Activated CD4-positive, alpha-beta T cell treated with anti-CD3 and anti-CD28 coated beads for 36 hours (primary cell): ENCODE measurements around the gene LYPD6B. TPM values are rescaled to one million over a fixed set of nuclear protein-coding genes. Genes with fewer than 3 reads are reported as not detected.

Source experiments
- ATAC-seq: fragments of 200-7000 bp; cut with Tn5 transposase; one replicate; pipeline ENCODE4 v1.10.0; 2021; ENCODE audit warnings: mild to moderate bottlenecking, moderate library complexity
- CTCF ChIA-PET: fragments of 350-600 bp; sonication (Branson Sonifier 250); formaldehyde crosslinking; loops from one replicate; lab custom pipeline; 2021; ENCODE audit warnings: antibody characterized with exemption; lab: Charles Lee
- POLR2A ChIA-PET: fragments of 350-600 bp; sonication (Branson Sonifier 250); formaldehyde crosslinking; loops from one replicate; lab custom pipeline; 2021; ENCODE audit warnings: antibody characterized with exemption, inconsistent platforms; lab: Charles Lee
- DNase-seq: peaks from one replicate; pipeline ENCODE4 v3.0.0-alpha.2; 2020
- H3K27ac Mint-ChIP-seq: one replicate; pipeline ENCODE4 v1.8.0; 2021; ENCODE audit warnings: mixed read lengths
- H3K27me3 Mint-ChIP-seq: one replicate; pipeline ENCODE4 v1.8.0; 2021; ENCODE audit warnings: mixed read lengths
- H3K36me3 Mint-ChIP-seq: one replicate; pipeline ENCODE4 v1.8.0; 2021; ENCODE audit warnings: low read depth, mixed read lengths
- H3K4me1 Mint-ChIP-seq: one replicate; pipeline ENCODE4 v1.8.0; 2021; ENCODE audit warnings: mixed read lengths
- H3K4me3 Mint-ChIP-seq: one replicate; pipeline ENCODE4 v1.8.0; 2021; ENCODE audit warnings: mild to moderate bottlenecking, moderate library complexity, mixed read lengths
- H3K9me3 Mint-ChIP-seq: one replicate; pipeline ENCODE4 v1.8.0; 2021; ENCODE audit warnings: low read depth, mixed read lengths
- intact Hi-C, 2 experiments: fragments of 100-400 bp; cut with DNase I in 1 of 2; cut with micrococcal nuclease in 1 of 2; formaldehyde crosslinking; loops; one replicate each; pipeline versions ENCODE4 v1.14.2 to v1.15.1; 2022 to 2024; cut with DNase I, micrococcal nuclease
- total RNA-seq, 2 experiments: library from RNA; stranded (reverse); gene quantifications; one replicate each; pipeline ENCODE4 v1.2.3, GENCODE V29; 2021

Gene LYPD6B
- total RNA-seq, 2 experiments from 2014 or later: not detected

GRCh38 chr2:149170156-149170555 lies 131.7 kb downstream of the LYPD6B start:
- POLR2A ChIA-PET: no interaction called here
- intact Hi-C loops: no loop called here

GRCh38 chr2:149170911-149171310 lies 132.4 kb downstream of the LYPD6B start:
- Mint-ChIP-seq H3K27ac (no peak overlapping the region), H3K4me3 (no peak overlapping the region), H3K4me1 (peaks cover 19% of the 10 kb centered on the region), H3K9me3 (peaks cover 12% of the 10 kb centered on the region), H3K36me3 (peaks cover 3% of the 10 kb centered on the region), H3K27me3 (peaks cover 15% of the 10 kb centered on the region)
- intact Hi-C loops: no loop called here
- DNase-seq (no peak), ATAC-seq (no peak)
- CTCF ChIA-PET: interaction anchor here (0.8 kb wide), 1 partner anchor 967 kb away, joined by 3 read pairs; no protein-coding TSS in a partner anchor
- POLR2A ChIA-PET: no interaction called here

More at GRCh38 chr2:149170156-149170555, 131.7 kb downstream of the LYPD6B start:
- H3K4me1 Mint-ChIP-seq: peaks cover 19% of the 10 kb centered on the region
- H3K9me3 Mint-ChIP-seq: peaks cover 12% of the 10 kb centered on the region
- ATAC-seq (no peak), DNase-seq (no peak)
- peaks cover 3% of the 10 kb centered on the region for H3K36me3 Mint-ChIP-seq
- peaks cover 15% of the 10 kb centered on the region for H3K27me3 Mint-ChIP-seq
- CTCF ChIA-PET: interaction anchor here (0.8 kb wide), 1 partner anchor 966 kb away, joined by 3 read pairs; no protein-coding TSS in a partner anchor
- H3K27ac Mint-ChIP-seq: no peak overlapping the region
- H3K4me3 Mint-ChIP-seq: no peak overlapping the region

DNA sequence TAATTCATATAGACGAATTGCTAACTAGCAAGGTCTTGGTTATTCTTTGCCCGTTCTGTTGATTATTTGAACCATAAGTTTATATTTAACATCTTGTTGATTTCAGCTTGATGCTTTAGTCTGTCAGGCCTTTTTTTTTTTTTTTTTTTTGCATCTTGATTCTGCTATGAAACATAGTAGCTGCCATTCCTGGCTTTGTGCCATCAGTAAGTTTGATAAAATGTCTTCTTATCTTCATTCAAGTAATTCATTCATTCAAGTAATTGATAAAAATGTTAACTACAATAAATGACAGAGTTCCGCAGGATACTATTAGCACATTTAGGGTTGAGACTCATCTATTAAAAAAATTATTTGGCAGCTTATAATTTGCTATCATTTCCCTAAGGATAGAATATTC lies 134.7 kb downstream of the LYPD6B start:
- DNase-seq: no peak
- Mint-ChIP-seq H3K36me3 (peaks cover 3% of the 10 kb centered on the region), H3K27me3 (peaks cover 19% of the 10 kb centered on the region), H3K4me1 (peaks cover 11% of the 10 kb centered on the region), H3K9me3 (peaks cover 12% of the 10 kb centered on the region), H3K4me3 (no peak overlapping the region), H3K27ac (no peak overlapping the region)
- ChIA-PET CTCF (no interaction called here), POLR2A (no interaction called here)
- intact Hi-C loops: no loop called here
- no peak for ATAC-seq

DNA sequence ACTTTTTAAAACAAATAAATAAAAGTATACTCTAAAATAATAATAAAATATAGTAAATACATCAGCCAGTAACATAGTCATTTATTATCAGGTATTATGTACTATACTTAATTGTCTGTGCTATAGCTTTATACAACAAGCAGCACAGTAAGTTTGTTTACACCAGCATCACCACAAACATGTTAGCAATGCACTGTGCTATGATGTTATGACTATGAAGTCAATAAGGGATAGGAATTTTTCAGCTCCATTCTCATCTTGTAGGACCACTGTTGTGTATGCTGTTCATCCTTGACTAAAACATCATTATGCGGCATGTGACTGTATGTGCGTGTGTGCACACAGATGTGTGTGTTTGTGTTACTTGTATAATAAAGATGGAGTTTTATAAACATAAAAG lies 137.5 kb downstream of the LYPD6B start:
- CTCF ChIA-PET: no interaction called here

GRCh38 chr2:149178612-149179011 lies 140.1 kb downstream of the LYPD6B start:
- ChIA-PET POLR2A (no interaction called here), CTCF (no interaction called here)
- no peaks in the 10 kb centered on the region for H3K36me3 Mint-ChIP-seq
- peaks cover 15% of the 10 kb centered on the region for H3K27me3 Mint-ChIP-seq
- H3K4me1 Mint-ChIP-seq: no peaks in the 10 kb centered on the region
- H3K27ac Mint-ChIP-seq: no peak overlapping the region
- ATAC-seq (no peak), DNase-seq (no peak)
- intact Hi-C loops: no loop called here
- no peaks in the 10 kb centered on the region for H3K9me3 Mint-ChIP-seq
- H3K4me3 Mint-ChIP-seq: no peak overlapping the region

More for the DNA sequence above, 137.5 kb downstream of the LYPD6B start:
- peaks cover 3% of the 10 kb centered on the region for H3K36me3 Mint-ChIP-seq
- peaks cover 12% of the 10 kb centered on the region for H3K9me3 Mint-ChIP-seq
- H3K27ac Mint-ChIP-seq: no peak overlapping the region
- H3K4me1 Mint-ChIP-seq: no peaks in the 10 kb centered on the region
- no peak for DNase-seq
- H3K27me3 Mint-ChIP-seq: peaks cover 18% of the 10 kb centered on the region
- POLR2A ChIA-PET: no interaction called here
- no peak for ATAC-seq
- H3K4me3 Mint-ChIP-seq: no peak overlapping the region
- intact Hi-C loops: no loop called here

GRCh38 chr2:149180226-149180875 lies 141.9 kb downstream of the LYPD6B start:
- Mint-ChIP-seq H3K36me3 (no peaks in the 10 kb centered on the region), H3K4me1 (no peaks in the 10 kb centered on the region), H3K27ac (no peak overlapping the region), H3K27me3 (peaks cover 13% of the 10 kb centered on the region), H3K9me3 (no peaks in the 10 kb centered on the region), H3K4me3 (no peak overlapping the region)
- DNase-seq: no peak
- ATAC-seq: no peak
- ChIA-PET POLR2A (no interaction called here), CTCF (interaction anchor here (0.6 kb wide), 1 partner anchor 258 kb away, joined by 3 read pairs; no protein-coding TSS in a partner anchor)
- intact Hi-C loops: no loop called here

GRCh38 chr2:149183187-149183586 lies 144.7 kb downstream of the LYPD6B start:
- no peak overlapping the region for H3K4me3 Mint-ChIP-seq
- DNase-seq (no peak), ATAC-seq (no peak)
- H3K27me3 Mint-ChIP-seq: peaks cover 8% of the 10 kb centered on the region
- no peaks in the 10 kb centered on the region for H3K9me3 Mint-ChIP-seq
- H3K27ac Mint-ChIP-seq: no peak overlapping the region
- intact Hi-C loops: no loop called here
- POLR2A ChIA-PET: no interaction called here
- CTCF ChIA-PET: no interaction called here
- H3K4me1 Mint-ChIP-seq: no peaks in the 10 kb centered on the region
- H3K36me3 Mint-ChIP-seq: no peaks in the 10 kb centered on the region

GRCh38 chr2:149184991-149185390 lies 146.5 kb downstream of the LYPD6B start:
- ATAC-seq (no peak), DNase-seq (no peak)
- H3K4me1 Mint-ChIP-seq: no peaks in the 10 kb centered on the region
- no peak overlapping the region for H3K4me3 Mint-ChIP-seq
- intact Hi-C loops: no loop called here
- H3K36me3 Mint-ChIP-seq: no peaks in the 10 kb centered on the region
- ChIA-PET POLR2A (no interaction called here), CTCF (no interaction called here)
- H3K27ac Mint-ChIP-seq: no peak overlapping the region
- no peaks in the 10 kb centered on the region for H3K9me3 Mint-ChIP-seq
- peaks cover 3% of the 10 kb centered on the region for H3K27me3 Mint-ChIP-seq

GRCh38 chr2:149185942-149186490 lies 147.5 kb downstream of the LYPD6B start:
- Mint-ChIP-seq H3K9me3 (no peaks in the 10 kb centered on the region), H3K4me3 (no peak overlapping the region), H3K27ac (no peak overlapping the region), H3K27me3 (no peaks in the 10 kb centered on the region), H3K36me3 (no peaks in the 10 kb centered on the region), H3K4me1 (no peaks in the 10 kb centered on the region)
- no peak for ATAC-seq
- intact Hi-C loops: no loop called here
- CTCF ChIA-PET: interaction anchor here (1.0 kb wide), 1 partner anchor 1644 kb away, joined by 3 read pairs; no protein-coding TSS in a partner anchor
- DNase-seq: no peak
- POLR2A ChIA-PET: no interaction called here

DNA sequence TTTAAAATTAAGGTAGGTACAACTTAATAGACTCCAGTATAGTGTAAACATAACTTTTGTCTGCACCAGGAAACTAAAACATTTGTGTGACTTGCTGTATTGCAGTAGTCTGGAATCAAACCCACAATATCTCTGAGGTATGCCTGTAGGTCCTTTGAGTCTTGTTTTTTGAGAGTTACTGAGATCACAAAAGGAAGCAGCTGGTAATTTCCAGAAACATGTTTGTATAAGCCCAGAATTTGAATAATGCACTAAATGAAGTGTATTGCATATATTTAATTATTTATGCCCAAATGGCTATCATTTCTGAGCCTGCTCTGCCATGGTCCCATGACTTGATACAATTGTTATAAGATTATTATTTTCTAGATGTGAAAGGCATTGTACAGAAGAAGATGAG lies 148.6 kb downstream of the LYPD6B start:
- Mint-ChIP-seq H3K4me1 (no peaks in the 10 kb centered on the region), H3K27me3 (no peaks in the 10 kb centered on the region), H3K27ac (no peak overlapping the region), H3K4me3 (no peak overlapping the region), H3K36me3 (no peaks in the 10 kb centered on the region), H3K9me3 (no peaks in the 10 kb centered on the region)
- ChIA-PET POLR2A (no interaction called here), CTCF (no interaction called here)
- ATAC-seq (no peak), DNase-seq (no peak)
- intact Hi-C loops: no loop called here

GRCh38 chr2:149188291-149188690 lies 149.8 kb downstream of the LYPD6B start:
- ATAC-seq: no peak
- intact Hi-C loops: no loop called here

DNA sequence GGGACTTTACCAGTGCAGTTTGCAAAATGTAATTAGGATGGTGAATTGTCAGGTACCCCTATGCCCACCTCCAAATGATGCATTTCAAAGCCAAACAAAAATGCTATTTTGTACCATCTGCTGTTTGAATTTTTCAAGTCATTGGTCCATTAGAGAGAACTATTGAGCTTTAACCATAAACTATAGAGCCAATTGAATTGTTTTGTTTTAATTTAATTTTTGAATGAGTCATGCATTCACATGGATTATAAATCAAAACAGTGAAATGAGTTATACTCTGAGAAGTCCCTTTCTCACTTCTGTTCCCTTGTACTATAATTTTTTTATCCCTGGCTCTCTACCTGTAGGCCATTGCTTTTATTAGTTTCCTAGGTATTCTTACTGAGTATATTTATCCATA lies 151.3 kb downstream of the LYPD6B start:
- Mint-ChIP-seq H3K36me3 (no peaks in the 10 kb centered on the region), H3K4me3 (no peak overlapping the region), H3K27ac (no peak overlapping the region), H3K4me1 (no peaks in the 10 kb centered on the region), H3K27me3 (no peaks in the 10 kb centered on the region), H3K9me3 (no peaks in the 10 kb centered on the region)
- ChIA-PET CTCF (no interaction called here), POLR2A (no interaction called here)
- ATAC-seq (no peak), DNase-seq (no peak)
- intact Hi-C loops: no loop called here

More at GRCh38 chr2:149188291-149188690, 149.8 kb downstream of the LYPD6B start:
- ChIA-PET POLR2A (no interaction called here), CTCF (interaction anchor here (0.6 kb wide), 1 partner anchor 46 kb away, joined by 3 read pairs; no protein-coding TSS in a partner anchor)
- no peak for DNase-seq
- no peaks in the 10 kb centered on the region for H3K36me3 Mint-ChIP-seq
- H3K9me3 Mint-ChIP-seq: no peaks in the 10 kb centered on the region
- no peaks in the 10 kb centered on the region for H3K27me3 Mint-ChIP-seq
- no peak overlapping the region for H3K27ac Mint-ChIP-seq
- H3K4me1 Mint-ChIP-seq: no peaks in the 10 kb centered on the region
- H3K4me3 Mint-ChIP-seq: no peak overlapping the region
